NAMALWA (cell line): Measurements from ENCODE around the gene RAPGEF4.
"Not testable (repeated sequence)": the region's sequence is repeated elsewhere in the genome, so short reads cannot be mapped to it uniquely, and the experiment has no call there.

Experiments used
- DNase-seq: peaks from one replicate; pipeline ENCODE4 v3.0.0-alpha.2; 2015; ENCODE audit warnings: low spot score

RAPGEF4 gene

DNA sequence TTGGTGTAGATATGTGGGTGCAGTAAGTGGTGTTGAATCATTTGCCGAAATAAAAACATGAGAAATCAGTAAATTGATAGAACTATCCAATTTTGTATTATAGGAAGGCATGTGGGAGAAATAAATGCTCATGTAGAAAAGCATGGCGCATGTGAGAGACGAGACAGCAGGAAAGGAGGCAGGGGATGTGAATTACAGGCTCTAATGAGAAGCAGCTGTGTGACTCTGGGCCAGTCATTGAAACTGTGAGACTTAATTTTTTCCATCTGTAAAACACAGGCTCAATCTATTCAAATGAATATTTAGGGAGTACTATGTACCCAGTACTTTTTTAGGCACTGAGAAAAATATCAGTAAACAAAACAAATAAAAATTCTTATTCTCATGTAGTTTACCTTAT lies 297.4 kb downstream of the RAPGEF4 start:
- DNase-seq = no peak

DNA sequence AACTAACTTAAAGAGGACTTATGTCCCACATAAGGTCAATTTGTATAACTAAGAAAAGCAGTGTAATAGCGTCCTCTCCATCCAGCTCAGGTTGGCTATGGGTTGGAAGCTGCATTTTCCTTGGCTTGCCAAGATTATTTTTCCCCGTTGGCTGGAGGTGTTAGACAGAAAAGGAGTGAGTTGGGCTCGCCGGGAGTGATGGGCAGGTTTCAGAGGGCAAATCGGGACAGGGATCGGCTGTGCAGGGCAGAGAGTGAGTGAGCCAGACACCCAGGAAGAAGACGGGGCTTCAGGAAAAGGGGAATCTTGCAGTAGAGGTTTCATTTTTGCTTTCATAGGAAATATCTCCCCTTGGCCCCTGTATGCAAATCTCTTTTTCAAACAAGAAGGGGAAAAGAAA lies 298.5 kb downstream of the RAPGEF4 start:
- DNase-seq = no peak

DNA sequence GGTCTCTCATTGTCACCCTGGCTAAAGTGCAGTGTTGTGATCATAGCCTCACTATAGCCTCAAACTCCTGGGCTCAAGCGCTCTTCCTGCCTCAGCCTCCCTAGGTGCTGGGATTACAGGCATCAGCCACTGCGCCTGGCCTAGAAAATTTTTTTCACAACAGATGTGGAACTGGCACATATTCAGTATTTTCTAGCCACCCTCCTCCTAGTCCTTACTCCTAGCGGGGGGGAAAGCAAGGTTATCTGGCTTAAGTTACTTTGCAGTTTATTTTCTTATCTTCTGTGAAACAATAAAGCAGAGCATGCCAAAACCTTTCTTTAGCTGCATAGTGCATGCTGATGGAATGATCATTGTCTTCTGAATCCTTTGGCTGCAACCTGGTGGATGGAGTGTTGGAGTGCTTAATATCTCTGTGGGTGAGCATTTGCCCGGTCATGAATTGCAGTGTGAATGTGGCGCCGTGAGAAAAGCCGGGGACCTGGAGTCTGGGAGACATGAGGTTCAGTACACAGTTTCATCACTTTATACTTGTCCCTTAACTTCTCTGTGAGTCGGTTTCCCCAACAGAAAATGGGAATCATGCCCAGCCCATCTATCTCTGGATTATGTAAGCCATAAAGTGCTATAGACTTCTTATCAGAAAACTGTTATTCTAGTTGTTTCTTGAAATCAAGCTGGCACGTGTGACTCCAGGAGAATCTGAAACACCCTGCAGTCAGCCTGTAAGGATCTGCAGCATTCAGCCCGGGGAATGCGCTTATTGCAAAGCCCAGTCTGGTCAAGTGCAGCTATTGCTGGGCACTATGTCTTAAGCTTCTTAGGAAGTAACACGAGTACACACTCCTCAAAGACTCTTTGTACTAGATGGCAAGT lies 301.8 kb downstream of the RAPGEF4 start:
- no peak for DNase-seq

DNA sequence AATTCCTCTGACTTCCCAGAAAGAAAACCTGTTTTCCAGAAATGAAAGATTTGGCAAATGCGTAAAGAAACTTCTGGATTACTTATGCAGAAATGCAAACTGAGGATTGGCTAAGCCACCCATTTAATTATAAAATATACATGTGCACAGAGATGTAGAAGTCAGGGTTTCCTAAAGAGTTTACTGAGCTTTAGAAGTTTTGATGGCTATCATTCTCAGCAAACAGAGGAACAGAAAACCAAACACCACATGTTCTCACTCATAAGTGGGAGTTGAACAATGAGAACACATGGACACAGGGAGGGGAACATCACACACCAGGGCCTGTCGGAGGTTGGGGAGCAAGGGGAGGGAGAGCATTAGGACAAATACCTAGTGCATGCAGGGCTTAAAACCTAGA lies 302.6 kb downstream of the RAPGEF4 start:
- not testable (repeated sequence) for DNase-seq

DNA sequence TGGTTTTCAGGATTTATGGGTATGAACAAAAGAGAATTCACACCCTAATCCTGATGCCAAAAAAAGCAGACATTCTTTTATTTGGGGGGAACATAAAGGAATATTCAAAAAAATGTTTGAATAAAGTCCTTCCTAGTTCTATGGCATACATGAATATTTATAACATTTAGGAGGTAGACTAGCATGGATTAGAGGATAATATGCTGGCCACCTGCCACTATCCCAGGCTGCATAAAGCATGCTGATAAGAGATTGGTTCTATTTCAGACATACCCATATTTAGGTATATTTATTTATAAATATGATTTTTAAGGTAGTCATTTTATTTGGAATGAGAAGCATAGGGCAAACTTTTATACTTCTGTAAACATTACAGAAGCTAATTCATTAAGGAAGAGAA lies 305.1 kb downstream of the RAPGEF4 start:
- no peak for DNase-seq

DNA sequence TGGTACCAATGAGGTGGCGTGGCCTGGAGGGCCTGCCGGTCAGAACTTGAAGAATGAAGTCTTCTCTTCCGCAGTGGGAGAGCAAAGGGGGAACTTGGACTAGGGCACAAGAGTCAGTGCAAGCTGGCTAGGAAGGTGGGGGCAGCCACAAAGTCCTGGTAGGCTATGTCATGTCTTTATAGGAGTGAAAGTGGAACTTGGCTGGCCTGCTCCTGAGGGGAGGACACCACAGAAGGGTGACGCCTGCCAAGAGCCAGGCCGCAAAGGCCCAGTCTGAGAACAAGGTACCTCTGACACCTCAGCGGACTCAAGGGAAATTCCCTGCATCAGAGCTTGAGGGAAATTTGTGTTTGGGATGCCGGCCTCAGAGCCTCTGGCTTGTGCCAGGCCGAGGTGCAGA lies 307.8 kb downstream of the RAPGEF4 start:
- no peak for DNase-seq

DNA sequence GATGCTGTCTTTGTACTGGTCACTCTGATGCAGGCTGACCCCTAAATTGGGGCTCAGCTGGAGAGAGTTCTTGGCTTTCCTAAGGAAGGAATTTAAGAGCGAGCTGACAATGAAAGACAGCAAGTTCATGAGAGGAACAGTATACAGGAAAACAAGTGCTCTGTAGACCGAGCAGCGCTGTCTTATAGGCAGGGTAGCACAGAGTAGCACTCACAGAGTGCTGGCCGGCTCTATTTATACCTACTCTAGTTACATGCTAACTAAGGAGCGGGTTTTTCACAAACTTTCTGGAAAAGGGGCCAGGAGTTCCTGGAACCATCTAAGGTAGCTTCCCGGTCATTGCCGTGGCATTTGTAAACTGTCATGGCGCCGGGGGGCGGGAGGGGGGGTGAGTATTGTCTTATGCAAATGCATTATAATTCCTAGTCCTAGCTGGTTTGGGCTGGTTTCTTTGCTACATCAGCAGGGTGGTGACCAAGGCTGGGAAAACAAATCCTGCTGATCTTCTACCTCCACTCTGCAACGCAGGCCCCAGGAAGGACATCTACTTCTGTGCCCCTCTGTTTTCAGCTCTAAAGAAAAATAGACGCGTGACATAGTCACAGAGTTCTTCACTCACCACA lies 308.4 kb downstream of the RAPGEF4 start:
- DNase-seq = no peak

DNA sequence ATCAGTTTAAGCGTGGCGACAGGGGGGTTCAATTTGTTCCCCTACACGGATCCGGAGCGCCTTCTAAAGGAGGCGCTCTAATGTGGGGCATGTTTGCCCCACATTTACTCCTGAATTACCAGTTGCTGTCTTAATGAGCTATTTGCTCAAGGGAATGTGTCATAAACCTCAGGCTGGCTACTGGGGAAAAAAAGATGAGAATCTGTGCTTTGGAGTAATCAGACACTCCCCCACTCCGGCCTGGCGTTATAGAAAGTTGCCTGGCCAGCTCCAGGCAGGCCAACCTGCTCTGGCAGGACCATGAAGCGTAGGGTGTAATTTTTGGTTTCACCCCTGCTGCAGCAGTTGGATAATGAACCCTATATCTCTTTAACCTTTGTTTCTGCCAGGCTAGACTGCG lies 309.0 kb downstream of the RAPGEF4 start:
- no peak for DNase-seq

DNA sequence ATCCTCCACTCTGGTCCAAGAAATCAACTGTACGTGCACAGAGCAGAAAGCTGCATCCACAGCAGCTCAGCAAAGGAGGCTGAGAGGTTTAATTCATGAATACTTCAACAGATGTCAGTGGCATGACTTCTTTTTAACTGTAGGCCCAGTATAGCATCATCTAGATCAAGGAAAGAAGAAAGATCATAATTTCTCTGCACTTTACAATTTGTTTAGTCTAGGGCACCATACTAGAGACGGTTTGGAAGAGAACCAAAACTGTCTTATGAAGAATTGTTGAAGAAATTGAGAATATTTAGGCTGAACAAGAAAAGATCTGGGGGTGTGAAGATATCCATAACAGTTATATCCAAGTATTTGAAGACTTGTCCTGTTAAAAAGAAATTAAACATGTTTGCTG lies 309.5 kb downstream of the RAPGEF4 start:
- no peak for DNase-seq

DNA sequence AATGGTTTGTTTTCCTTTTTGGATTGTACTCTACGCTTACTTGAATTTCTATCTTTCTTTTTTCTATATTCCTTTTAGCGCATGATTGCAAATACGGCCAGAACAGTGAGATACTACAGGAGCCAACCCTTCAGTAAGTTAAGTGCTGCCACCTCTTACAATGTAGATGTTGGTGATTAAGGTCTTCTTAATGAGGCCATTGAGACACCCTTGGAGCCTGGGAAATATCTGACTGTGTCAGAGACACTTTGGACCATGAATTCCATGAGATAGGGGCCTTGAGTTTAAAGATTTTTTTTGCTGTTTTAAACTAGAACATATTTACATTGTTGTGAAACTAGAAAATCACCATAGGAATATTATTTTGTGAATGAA lies 312.9 kb downstream of the RAPGEF4 start:
- no peak for DNase-seq

DNA sequence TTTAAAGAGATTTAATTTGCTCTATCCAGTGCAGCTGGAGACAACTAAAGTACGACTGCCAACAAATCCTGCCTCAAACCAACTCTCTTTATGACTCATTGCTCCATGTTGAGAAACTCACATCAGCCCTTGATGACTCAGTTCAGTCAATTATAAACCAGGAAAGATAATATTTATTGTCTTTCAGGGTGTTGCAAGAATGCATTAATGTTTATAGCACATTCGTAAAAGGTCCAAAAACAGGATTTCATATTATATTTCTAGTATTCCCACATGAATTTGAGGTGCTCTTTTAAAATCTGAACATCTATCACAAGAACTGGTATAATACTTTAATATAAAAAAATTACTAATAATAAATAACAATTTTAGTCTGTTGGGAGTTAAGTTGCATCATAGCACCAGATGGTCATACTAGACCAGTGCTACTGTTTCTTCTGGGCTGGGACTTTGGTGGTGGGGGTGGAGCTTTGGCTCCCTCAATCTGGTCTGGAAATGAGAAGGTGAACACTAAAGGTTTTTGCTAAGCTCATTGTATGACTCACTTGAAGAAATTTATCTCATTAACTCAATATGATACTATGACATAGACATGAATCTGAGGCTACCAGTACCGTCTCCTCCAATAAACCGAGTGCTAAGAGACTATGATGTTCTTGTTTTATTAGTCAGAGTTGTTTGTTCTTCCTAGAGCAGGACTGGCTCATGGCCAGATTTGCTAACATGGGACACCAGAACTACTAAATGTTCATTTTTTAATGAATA lies 313.4 kb downstream of the RAPGEF4 start:
- no peak for DNase-seq

DNA sequence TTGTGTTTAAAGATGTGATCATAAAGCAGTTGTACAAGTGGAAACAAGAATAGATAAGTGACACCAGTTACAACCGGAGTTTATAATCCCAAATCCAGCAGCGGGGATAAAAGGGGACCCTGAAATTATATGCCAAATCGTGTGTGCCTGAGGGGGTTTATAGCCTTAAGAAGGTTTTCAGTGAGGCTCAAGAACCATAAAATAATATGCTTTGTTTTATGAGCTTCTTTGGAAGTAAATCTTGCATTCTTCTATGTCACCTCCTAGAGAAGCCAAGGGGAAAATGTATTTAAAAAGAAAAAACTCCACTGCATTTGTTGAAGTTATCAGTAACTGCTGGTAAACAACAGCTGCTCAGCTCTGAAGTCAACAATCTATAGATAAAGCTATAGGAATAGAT lies 314.2 kb downstream of the RAPGEF4 start:
- DNase-seq = no peak

DNA sequence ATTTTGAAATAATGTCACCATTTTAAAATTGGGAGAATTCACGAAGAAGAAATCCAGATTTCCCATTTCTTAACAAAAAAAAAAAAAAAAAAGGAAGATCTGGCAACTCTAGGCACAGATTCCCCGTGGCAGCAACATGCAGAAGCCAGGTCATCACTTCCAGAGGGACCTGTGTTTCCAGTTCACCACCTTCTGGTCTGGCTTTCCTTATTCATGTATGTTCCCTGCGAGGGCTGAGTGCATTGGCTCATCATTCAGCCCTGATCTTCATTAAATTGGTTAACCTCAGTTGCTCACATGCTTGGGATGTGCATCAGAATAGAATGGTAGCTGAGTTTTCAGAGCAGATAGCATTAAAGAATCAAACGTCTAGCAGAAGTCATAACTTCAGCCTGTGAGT lies 315.0 kb downstream of the RAPGEF4 start:
- no peak for DNase-seq

DNA sequence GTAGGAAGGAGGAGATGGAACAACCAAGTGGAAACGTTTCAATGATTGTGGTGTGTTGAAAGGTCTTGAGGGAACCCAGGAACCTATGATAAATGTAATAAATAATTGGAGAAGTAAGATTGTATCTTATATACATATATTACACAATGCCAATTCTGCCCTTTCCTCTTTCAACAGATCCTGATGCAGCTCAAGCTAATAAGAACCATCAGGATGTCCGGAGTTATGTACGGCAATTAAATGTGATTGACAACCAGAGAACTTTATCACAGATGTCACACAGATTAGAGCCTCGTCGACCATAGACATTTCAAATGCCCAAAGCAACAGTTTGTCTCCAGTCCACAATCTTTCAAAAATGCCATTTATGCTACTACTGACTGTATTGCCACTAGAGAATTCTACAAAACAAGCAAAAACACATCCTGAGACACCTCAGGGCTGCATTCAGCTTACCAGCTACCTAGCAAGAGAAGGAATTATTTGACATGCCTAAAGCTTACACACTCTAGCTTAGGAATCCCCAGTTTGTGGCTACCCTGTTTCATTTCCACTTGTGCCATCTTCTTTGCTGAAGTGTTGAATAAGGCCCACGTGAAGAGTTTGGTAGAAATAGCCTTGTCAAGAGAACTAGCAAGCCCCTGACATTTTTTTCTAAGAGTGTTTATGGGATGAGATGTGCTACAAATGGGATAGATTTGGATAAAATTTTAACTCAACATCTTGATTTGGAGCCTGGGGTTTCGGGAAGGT lies 316.0 kb downstream of the RAPGEF4 start:
- DNase-seq = no peak

DNA sequence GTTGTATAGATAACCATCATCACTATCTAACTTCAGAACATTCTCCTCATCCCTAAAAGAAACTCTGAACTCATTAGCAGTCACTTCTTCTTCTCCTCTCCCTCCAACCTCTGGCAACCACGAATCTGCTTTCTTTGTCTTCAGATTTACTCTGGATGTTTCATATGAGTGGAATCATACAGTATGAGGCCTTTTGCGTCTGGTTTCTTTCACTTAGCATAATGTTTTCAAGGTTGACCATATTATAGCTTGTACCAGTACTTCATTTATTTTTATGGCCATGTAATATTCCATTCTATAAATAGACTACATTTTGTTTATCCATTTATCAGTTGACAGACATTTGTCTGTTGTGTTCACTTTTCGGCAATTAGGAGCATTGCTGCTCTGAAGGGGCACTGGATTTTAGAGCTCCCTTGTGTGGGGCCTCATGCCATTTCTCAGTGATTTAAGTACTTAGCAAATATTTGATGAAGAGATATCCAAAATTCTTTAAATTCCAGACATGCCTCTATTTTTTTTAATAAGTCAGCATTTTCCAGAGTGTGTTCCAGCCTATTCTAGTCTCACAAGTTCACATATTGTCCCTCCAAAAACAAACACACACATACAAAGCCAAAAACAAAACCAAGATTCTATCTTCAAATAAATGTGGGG lies 317.5 kb downstream of the RAPGEF4 start:
- no peak for DNase-seq

DNA sequence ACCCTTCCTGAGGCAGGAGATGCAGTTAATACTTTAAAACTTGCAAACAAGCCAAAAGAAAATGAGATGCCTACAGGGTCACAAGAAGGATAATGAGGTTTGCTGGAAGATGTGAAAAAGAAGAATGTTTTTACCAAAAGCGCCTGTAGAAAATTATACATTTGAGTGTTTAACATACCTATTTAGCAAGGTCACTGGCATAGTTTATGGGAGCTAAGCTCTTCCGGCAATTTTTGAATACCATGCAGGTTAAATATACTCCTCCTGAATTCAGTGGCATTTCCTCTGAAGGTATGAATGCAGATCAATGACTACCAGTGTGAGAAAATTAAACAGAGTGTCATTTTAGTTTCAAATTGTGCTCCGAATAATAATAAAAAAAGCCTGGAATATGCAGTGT lies 318.8 kb downstream of the RAPGEF4 start:
- DNase-seq = no peak

DNA sequence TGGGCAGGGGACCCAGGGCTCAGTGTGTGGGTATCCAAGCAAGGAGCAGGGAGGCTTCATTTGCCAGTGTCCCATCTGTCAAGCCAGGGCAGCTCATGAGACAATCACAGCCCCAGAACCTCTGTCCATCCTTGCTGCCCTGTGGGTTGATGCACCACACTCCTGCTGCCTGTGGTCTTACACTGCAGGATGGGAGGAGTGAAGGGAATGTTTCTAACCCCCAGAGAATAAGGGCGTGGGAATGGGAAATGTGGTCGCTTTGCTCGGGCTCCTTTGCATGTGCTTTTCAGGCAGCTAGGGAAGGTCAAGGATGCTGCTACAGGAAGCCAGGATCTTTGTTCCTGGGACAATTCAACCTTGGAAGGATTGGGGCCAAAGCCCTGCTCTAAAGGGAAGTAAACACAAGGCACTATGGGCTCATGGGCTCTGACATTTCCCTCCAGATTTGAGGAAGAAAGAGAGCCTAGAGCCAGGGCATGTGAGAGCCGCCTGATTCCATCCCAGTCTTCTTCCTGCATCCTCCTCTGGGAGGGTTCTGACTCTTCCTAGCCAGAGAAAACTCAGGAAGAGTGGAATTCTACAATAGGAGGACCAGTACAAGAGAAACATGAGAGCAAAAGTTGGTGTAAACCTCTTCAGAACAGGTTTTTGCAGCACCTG lies 321.2 kb downstream of the RAPGEF4 start:
- no peak for DNase-seq

DNA sequence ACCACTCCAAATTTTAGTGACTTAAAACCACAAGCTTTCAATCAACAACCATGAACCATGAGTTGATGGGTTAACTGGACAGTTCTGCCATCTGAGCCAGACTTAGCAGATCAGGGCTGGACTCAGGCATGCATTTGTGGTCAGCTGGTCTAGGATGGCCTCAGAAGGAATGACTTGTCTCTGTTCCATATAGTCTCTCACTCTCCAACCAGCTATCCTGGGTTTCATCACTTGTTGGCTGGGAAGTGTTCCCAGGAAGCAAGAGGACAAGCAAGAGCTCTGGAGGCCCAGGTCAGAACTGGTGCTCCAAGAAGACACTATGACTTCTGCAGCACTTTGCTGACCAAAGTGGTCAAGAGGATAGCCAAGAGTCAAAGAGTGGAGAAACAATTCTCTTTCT lies 322.5 kb downstream of the RAPGEF4 start:
- DNase-seq = no peak

DNA sequence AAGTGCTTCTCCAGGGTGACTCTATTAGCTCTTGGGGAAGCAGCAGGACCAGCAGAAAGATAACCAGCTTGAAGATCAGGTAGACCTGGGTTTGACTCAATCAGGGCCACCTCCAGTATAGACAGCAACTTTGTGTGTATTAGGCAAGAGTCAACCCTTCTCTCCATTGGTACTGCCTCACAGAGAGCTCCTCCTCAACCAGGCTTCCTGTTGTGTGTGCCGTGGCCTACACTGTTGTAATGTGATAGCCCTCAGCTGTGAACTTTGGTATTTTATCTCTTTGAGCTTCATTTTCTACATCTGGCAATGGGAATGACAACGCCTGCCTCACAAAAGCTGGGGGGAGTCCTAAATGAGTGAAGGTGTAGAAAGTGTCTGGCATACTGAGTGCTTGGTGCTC lies 323.0 kb downstream of the RAPGEF4 start:
- no peak for DNase-seq

DNA sequence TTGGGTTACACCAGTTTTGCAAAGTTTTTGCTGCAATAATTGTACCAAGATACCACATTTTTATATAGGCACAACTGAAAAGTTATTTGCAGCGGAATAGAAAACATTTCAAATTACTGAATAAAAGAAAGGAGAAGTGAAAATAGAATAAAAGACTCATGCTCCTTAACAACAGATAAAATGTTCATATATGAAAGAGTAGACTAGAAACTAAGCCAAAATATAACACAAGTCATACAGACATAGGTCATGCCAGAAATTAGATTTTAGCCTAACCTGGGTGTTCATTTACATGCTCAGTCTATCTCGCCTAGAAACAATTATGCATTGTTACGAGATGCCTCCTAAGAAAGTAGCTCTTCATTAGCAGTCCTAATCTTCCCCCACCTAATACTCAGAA lies 323.6 kb downstream of the RAPGEF4 start:
- peak; percentile 13 for DNase-seq

DNA sequence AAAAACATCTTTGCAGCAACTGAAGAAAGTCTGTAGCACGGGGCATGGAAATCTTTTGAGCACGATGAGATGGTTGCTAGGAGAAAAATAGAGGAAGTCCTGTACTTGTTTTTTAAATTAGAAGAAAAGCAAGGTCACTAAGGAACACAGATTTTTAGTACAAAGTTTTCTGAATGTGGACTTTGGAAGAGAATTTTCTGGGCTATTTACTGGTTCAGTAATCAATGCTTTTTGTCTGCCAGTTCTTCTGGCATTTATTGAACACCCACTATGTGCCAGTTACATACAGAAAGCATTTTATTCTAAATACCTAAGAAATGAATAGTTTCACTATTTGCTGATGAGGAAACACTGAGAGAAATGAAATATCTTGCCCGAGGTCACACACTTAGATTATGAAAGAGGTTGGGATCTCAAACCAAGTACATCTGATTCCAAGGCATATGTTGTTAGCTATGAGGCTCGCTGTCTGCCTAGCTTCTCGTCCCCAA lies 324.4 kb downstream of the RAPGEF4 start:
- DNase-seq = peak; percentile 48
